GM23338 (cell line): ENCODE measurements around the gene TRPC3. TPM values are rescaled to one million over a fixed set of nuclear protein-coding genes. Genes with fewer than 3 reads are reported as not detected.

Experiments
- ATAC-seq: fragments of 200-7000 bp; cut with Tn5 transposase; 3 replicates; pipeline ENCODE4 v1.9.1; 2020
- DNase-seq: peaks from one replicate; pipeline ENCODE4 v3.0.0-alpha.2; 2015; ENCODE audit warnings: low spot score
- H2AFZ ChIP-seq: fragments of 200-600 bp; sonication (generic); 2 replicates; pipeline ENCODE4 v1.8.0; 2016; ENCODE audit warnings: antibody characterized with exemption, mild to moderate bottlenecking, moderate library complexity
- H3F3A ChIP-seq: fragments of 200-600 bp; sonication (generic); replicated peaks from 2 replicates; pipeline ENCODE4 v1.8.0; 2017; ENCODE audit warnings: antibody characterized with exemption, mixed run types, low read depth
- H3K27ac ChIP-seq: fragments of 200-600 bp; sonication (generic); 2 replicates; pipeline ENCODE4 v1.6.1; 2016; ENCODE audit warnings: low read depth
- H3K27me3 ChIP-seq: fragments of 200-600 bp; sonication (generic); 2 replicates; pipeline ENCODE4 v1.8.0; 2016; ENCODE audit warnings: mild to moderate bottlenecking, mixed run types, moderate library complexity; ENCODE audit not compliant: insufficient read depth
- H3K36me3 ChIP-seq: fragments of 200-600 bp; sonication (generic); 2 replicates; pipeline ENCODE4 v1.8.0; 2016; ENCODE audit warnings: mild to moderate bottlenecking; ENCODE audit not compliant: insufficient read depth
- H3K4me1 ChIP-seq: fragments of 200-600 bp; sonication (generic); 2 replicates; pipeline ENCODE4 v1.8.0; 2016; ENCODE audit warnings: mild to moderate bottlenecking, moderate library complexity; ENCODE audit not compliant: insufficient read depth
- H3K4me2 ChIP-seq: fragments of 200-600 bp; sonication (generic); 2 replicates; pipeline ENCODE4 v1.7.1; 2017; ENCODE audit warnings: mixed run types
- H3K4me3 ChIP-seq: fragments of 200-600 bp; sonication (generic); 2 replicates; pipeline ENCODE4 v1.6.1; 2016; ENCODE audit warnings: mixed run types
- H3K79me2 ChIP-seq: fragments of 200-600 bp; sonication (generic); replicated peaks from 2 replicates; pipeline ENCODE4 v1.8.0; 2017; ENCODE audit warnings: mild to moderate bottlenecking; ENCODE audit not compliant: insufficient read depth
- H3K9me2 ChIP-seq: fragments of 200-600 bp; sonication (generic); 2 replicates; pipeline ENCODE4 v1.8.0; 2017; ENCODE audit not compliant: insufficient read depth
- H4K20me1 ChIP-seq: fragments of 200-600 bp; sonication (generic); replicated peaks from 2 replicates; pipeline ENCODE4 v1.8.0; 2017; ENCODE audit warnings: mild to moderate bottlenecking; ENCODE audit not compliant: insufficient read depth
- H3K27ac Mint-ChIP-seq: 2 replicates; pipeline ENCODE4 v1.8.0; 2020; ENCODE audit warnings: inconsistent platforms, mild to moderate bottlenecking, moderate library complexity, mixed read lengths
- H3K27me3 Mint-ChIP-seq: 3 replicates; pipeline ENCODE4 v1.8.0; 2022; ENCODE audit warnings: low read depth, mild to moderate bottlenecking, moderate library complexity, mixed read lengths, inconsistent platforms; ENCODE audit not compliant: insufficient read depth, poor library complexity
- H3K36me3 Mint-ChIP-seq: 3 replicates; pipeline ENCODE4 v1.8.0; 2021; ENCODE audit warnings: low read depth, mild to moderate bottlenecking, inconsistent platforms, moderate library complexity, mixed read lengths
- H3K4me1 Mint-ChIP-seq: 3 replicates; pipeline ENCODE4 v1.8.0; 2020; ENCODE audit warnings: mild to moderate bottlenecking, inconsistent platforms, mixed read lengths
- H3K4me3 Mint-ChIP-seq: 3 replicates; pipeline ENCODE4 v1.8.0; 2021; ENCODE audit warnings: moderate library complexity, mild to moderate bottlenecking, inconsistent platforms, mixed read lengths
- H3K9me3 Mint-ChIP-seq: 3 replicates; pipeline ENCODE4 v1.8.0; 2020; ENCODE audit warnings: moderate library complexity, mild to moderate bottlenecking, inconsistent platforms, mixed read lengths
- CTCF ChIP-seq, 2 experiments: fragments of 200-600 bp in 1 of 2; sonication (generic) in 1 of 2; conservative IDR thresholded peaks; 2 replicates each; pipeline versions ENCODE4 v1.5.1 to v1.6.1; 2016 to 2017; ENCODE audit warnings: antibody characterized with exemption in 2 of 2, low read depth in 2 of 2, mild to moderate bottlenecking in 2 of 2, moderate library complexity in 1 of 2
- EZH2phosphoT487 ChIP-seq: fragments of 200-600 bp; sonication (generic); IDR thresholded peaks from one replicate; pipeline ENCODE4 v1.8.1; 2018; ENCODE audit warnings: antibody characterized with exemption; ENCODE audit not compliant: unreplicated experiment
- POLR2AphosphoS5 ChIP-seq: IDR thresholded peaks from 2 replicates; pipeline ENCODE4 v1.6.1; 2016; ENCODE audit warnings: antibody characterized with exemption, low read depth
- REST ChIP-seq: IDR thresholded peaks from one replicate; pipeline ENCODE4 v1.6.1; 2018; ENCODE audit warnings: antibody characterized with exemption; ENCODE audit not compliant: unreplicated experiment
- STAT1 ChIP-seq: IDR thresholded peaks from one replicate; pipeline ENCODE4 v1.6.1; 2016; ENCODE audit warnings: antibody characterized with exemption; ENCODE audit not compliant: unreplicated experiment
- ZNF331 ChIP-seq: fragments of 250-450 bp; sonication (Bioruptor Pico); IDR thresholded peaks from 2 replicates; pipeline ENCODE4 v1.5.0; 2020; ENCODE audit warnings: low read depth, mild to moderate bottlenecking, moderate library complexity
- polyA plus RNA-seq: library from polyadenylated mRNA; unstranded; fragments of >200 nt; fragmentation: Nextera tagmentation; extraction: Ambion mirVana; gene quantifications from 2 replicates; pipeline ENCODE4 v1.2.1, GENCODE V29; 2016
- total RNA-seq: library from RNA; depleted of rRNA; stranded (reverse); fragments of >200 nt; shearing (Covaris generic); gene quantifications from 2 replicates; pipeline ENCODE4 v1.2.3, GENCODE V29; 2014

TRPC3 gene
- total and polyA plus RNA-seq, 2 experiments from 2014 or later: 0.44 to 1.0 TPM

- Mint-ChIP-seq H3K4me1 (no peaks in the 10 kb centered on the region), H3K27ac (no peak overlapping the region), H3K4me3 (no peak overlapping the region), H3K9me3 (no peaks in the 10 kb centered on the region), H3K27me3 (no peaks in the 10 kb centered on the region), H3K36me3 (no peaks in the 10 kb centered on the region)
- TF ChIP-seq EZH2phosphoT487 (no peak), STAT1 (no peak), POLR2AphosphoS5 (no peak)
- H3K4me3 ChIP-seq: no peak overlapping the region
- 0 out of 2 replicates have a peak, but pooled peaks cover 11% of the 10 kb centered on the region for H3K36me3 ChIP-seq
- no peaks in the 10 kb centered on the region for H4K20me1 ChIP-seq
- H3K27me3 ChIP-seq: no peaks in the 10 kb centered on the region
- ATAC-seq: no peak
- H3K9me2 ChIP-seq: no peaks in the 10 kb centered on the region
- H3K27ac ChIP-seq: no peak overlapping the region
- H3K4me2 ChIP-seq: no peak overlapping the region
- no peaks in the 10 kb centered on the region for H3F3A ChIP-seq
- no peak overlapping the region for H2AFZ ChIP-seq
- DNase-seq: no peak
- no peaks in the 10 kb centered on the region for H3K4me1 ChIP-seq
- no peaks in the 10 kb centered on the region for H3K79me2 ChIP-seq
Observed at GRCh38 chr4:121846662-121847061, 105.2 kb downstream of the TRPC3 start.

- Histone ChIP-seq H3K9me2 (no peaks in the 10 kb centered on the region), H3K79me2 (no peaks in the 10 kb centered on the region), H3K4me2 (no peak overlapping the region), H3K4me3 (no peak overlapping the region), H3K27me3 (no peaks in the 10 kb centered on the region), H4K20me1 (no peaks in the 10 kb centered on the region), H3K36me3 (no peaks in the 10 kb centered on the region; the same call in 1 of the 2 replicates), H2AFZ (no peak overlapping the region), H3K4me1 (no peaks in the 10 kb centered on the region), H3F3A (no peaks in the 10 kb centered on the region), H3K27ac (no peak overlapping the region)
- DNase-seq (no peak), ATAC-seq (no peak)
- Mint-ChIP-seq H3K9me3 (no peaks in the 10 kb centered on the region; the same call in 2 of the 3 replicates), H3K4me1 (no peaks in the 10 kb centered on the region), H3K36me3 (peaks cover 9% of the 10 kb centered on the region; the same call in 2 of the 3 replicates), H3K4me3 (no peak overlapping the region), H3K27ac (no peak overlapping the region), H3K27me3 (no peaks in the 10 kb centered on the region)
- TF ChIP-seq REST (no peak), STAT1 (no peak), CTCF (conservative IDR thresholded peaks at IDR 0.05; ENCODE audit: low read depth in 2 of 2) (no peak), ZNF331 (CRISPR knock-in tag) (no peak)
Observed at GRCh38 chr4:121842862-121843261, 109.0 kb downstream of the TRPC3 start.
